Tibial nerve (tissue), 3 donors: ENCODE data around the gene YWHAH.

Experiments used
- CTCF ChIP-seq, 5 experiments: fragments of 200-600 bp in 3 of 5; fragments of 450-650 bp in 2 of 5; sonication (generic) in 3 of 5; IDR thresholded peaks; one replicate each; pipeline ENCODE4 v1.5.1; 2016 to 2019; ENCODE audit warnings: antibody characterized with exemption in 5 of 5, mild to moderate bottlenecking in 3 of 5, moderate library complexity in 2 of 5
- POLR2A ChIP-seq, 2 donors: fragments of 450-650 bp; IDR thresholded peaks; one replicate each; pipeline ENCODE4 v1.6.1; 2017; ENCODE audit warnings: antibody characterized with exemption in 2 of 2, mild to moderate bottlenecking in 2 of 2, moderate library complexity in 2 of 2

- TF ChIP-seq POLR2A (IDR thresholded peaks at IDR 0.05), result no peak
- TF ChIP-seq CTCF (IDR thresholded peaks at IDR 0.05), result no peak
Measured at GRCh38 chr22:31983911-31984656, 39.7 kb downstream of the YWHAH start.
